ENCODE measurements around the gene AUTS2. TPM values are rescaled to one million over a fixed set of nuclear protein-coding genes. Genes with fewer than 3 reads are reported as not detected.

The AUTS2 gene
- total RNA-seq, 1 donor from 2014 or later = 119 TPM

DNA sequence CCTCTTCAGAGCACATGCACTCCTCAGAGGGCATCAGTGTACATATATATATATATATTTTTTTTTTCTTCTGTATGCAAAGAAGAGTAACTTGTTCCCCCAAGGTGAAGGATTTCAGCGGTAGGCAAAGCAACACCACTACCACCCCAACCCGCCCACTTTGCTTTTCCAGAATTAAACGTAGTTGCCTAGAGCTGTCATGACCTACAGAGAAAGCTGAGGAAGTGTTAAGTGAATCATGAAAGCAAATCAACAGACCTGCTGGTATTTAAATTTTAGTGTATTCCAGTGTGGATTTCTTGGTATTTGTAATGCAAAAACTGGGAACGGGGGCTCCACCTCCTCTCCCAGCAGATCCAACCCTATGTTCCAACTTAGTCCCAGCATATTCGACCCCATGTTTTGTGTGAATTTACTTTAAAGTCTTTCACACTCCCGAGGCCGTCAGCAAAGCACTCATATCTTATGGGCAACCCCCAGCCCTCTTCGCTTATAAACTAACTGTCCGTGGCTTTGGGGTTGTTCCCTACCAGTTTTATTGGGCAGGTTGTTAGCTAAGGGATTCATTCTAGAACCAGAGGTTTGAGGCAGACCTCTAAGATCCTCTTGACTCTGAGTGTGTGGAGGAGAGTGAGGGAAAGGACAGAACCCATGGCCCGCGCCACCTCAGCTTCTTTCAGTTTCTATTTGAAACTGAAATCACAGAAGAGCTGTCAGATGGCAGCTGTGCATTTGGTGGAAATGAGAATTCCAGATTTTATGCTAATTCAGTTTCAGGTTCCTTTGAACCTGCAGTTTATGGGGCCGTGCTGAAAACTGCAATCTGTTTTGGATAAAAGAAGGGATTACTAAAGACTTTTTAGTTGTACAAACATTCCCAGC lies 1083.4 kb downstream of the AUTS2 start:
- DNase-seq (ENCODE audit: low spot score) = no peak

DNA sequence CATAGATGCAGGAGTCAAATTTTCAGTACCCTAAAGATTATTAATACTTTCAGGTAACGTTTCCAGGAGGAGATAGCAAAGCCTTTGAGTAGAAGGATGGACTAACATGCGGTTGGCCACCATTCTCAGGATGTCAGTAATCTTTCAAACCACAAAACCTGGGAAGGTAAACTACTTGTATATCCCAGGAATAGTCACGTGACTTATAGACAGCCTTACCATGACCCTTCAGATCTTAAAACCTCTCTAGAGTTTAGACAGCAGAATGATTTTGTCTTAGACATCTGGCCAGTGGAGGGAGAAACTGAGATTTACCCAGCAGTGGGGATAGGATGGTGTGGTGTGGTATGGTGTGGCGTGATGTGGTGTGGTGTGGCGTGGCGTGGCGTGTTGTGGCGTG lies 1085.9 kb downstream of the AUTS2 start:
- DNase-seq (ENCODE audit: low spot score) = no peak

DNA sequence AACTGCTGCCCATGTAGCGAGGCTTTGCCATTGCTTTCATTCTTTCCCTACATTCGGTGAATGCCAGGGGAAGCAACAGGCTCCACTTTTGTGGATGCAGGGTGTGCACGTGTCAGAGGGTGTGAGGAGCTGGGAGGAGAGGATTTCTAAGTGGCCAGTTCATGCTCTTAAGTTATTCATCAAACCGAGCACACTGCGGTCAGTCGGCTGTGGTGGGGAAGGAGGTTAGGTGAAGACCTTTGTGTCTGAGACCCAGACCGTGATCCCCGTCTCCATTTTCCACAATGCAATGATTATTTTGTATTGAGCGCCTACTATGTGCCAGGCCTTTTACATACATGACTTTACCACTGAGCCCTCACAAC lies 1095.0 kb downstream of the AUTS2 start:
- DNase-seq (ENCODE audit: low spot score) = no peak

DNA sequence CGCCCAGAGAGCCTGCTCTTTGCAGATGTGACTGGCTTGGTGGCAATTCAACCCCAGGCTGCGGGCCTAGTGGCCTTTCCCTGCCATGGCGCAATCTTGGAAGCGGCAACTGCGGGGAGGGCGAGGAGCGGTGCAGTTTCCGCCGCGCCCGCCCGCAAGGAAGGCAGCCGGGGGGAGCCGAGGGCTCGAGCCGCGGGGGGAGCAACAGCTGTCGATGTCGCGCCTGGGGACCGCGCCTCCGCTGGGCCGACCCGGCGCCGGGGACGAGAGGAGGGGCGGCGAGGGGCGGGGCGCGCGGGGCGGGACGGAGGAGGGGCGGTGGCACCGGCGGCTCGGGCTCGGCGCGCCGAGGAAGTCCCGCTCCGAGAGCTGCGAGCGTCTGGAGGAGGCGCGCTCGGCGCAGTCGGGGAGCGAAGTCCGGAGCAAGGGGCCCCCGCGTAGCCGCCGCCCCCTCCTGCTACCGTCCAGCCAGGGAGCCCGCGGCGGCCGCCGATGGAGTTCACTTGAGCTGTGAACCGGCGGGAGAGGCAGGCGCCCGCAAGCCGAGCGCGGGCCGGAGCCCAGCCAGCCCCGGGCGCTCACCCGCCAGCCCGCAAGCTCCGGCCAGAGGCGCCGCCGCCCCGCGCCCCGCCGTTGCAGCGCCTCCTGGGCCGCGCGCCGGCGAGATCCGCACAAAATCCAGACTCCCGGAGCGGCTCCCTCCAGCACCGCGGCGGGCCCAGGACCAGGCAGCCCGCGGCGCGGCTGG lies 1095.6 kb downstream of the AUTS2 start:
- peak; percentile 74 for DNase-seq (ENCODE audit: low spot score)

DNA sequence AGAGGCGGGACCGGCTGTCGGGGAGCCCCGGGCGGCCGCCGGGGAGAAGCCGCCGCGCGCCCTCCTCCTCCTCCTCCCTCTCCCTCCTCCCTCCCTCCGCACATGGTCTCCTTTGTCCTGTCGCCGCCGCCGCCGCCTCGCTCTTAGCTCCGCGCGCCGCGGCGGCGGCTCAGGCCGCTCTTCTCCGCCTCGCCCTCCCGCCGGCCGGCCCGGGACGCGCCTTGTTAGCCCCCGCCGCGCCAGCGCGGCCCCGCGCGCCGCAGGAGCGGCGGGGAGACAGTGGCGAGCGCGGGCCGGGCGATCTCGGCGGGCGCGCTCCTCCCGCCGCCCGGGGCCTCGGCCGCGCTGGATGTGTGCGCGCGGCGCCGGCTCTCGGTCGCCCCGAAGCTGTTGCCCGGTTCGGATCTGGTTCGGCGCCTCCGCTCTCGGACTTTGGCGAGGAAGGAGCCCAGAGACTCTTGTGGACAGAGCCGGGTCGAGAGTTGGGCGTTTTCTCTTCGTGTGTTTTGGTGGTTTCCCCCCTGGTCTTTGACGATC lies 1096.2 kb downstream of the AUTS2 start:
- peak; percentile 58 for DNase-seq (ENCODE audit: low spot score)

DNA sequence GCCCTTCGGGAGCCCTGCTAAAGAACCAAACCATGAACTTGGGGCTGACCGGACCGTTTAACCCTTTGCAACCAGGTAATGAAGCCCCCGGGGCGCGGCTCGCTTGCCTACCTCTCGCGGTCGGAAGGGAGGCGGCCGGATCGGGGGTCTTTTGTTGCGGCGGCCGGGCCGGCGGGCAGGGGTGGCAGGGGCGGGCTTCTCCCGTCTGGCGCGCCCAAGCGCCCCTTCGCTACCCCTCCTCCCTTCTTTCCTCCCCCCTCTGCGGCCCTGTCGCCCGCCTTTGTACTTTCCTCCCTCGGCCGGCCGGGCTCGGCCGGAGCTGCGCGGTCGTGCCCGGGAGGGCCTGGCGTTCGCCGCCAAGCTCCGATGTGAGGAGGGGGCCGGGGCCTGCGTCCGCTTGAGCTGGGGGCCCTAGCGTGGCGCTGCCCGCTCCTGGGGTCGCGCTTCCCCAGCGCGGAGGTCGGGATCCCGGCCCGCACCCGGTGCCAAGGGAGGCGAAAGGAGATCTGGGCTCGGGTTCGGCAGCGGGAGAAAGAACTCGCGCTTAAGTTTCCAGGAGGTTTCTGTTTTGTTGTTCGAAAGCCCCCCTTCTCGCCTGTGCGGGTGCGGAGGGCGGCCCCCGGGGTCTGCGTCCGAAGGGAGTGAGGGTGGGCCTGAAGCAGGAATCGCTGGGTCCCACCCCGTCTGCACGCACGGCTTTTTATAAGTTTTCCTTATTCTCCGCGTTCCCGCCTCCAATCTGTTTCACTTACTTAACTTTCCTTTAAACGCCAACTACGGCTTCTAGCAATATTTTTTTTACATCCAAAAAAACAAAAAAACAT lies 1096.9 kb downstream of the AUTS2 start:
- DNase-seq (ENCODE audit: low spot score) = no peak

DNA sequence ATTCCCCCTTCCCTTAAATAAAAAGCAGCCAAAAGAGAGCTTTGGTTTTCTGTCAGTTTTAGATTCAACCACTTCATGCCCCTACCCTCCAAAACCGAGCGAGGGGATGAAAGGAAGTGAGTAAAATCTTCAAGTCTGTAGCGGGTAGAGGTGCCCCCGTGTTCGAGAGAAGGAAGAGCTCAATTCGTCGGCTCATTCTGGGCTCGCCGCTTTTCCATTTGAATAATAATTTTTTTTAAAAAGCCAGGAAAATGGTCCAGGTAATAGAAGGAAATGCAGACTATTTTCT lies 1097.5 kb downstream of the AUTS2 start:
- no peak for DNase-seq (ENCODE audit: low spot score)

DNA sequence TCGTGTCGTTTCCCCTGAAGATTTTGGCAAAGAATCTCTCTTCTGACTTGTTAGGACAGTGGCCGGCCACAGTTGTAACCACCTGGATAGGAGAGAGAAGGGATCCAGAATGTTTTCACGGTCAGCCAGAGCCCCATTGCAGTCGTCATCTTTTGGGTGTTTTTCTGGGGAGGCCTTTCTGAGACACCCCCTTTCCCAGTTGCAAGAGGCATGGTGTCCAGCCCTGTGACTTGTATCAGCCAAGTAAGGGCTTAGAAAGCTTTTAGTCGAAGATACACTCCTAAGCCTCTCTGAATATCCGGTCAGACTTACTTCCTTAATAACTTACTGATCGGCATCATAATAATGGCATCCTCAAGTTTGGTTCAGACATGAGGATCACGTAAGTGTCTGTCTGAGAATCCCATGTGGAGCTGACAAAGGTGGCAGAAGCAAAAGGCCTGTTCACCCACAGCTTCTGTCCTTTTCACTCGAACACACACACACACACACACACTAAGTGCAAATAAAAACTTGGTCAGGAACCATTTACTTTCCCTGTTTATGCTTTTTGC lies 1098.0 kb downstream of the AUTS2 start:
- DNase-seq (ENCODE audit: low spot score) = no peak

DNA sequence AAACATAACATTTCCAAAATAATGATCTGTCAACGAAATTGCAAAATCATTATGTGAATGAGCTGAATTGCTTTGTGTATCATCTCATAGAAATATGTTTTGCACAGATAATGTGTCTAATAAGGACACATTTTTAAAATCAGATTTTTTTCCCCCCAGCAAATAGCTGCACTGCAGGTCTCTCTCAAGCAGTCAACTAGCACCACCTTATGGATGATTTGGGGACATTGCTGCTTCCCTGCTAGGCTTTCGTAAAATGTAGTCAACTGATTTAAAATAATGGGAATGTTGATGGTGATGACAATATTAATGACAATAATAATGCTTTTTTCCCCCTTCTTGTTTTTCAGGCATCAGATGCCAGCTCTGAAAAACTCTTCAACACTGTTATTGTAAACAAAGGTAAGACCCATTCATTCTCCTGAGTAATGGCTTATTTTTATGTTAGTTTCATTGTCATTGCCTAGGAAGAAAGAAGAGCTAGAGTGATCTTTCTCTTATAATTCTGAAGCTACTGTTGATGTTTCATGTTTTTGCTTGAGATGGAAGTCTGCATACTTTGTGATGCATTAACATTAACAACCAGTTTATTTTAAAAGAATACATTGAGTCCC lies 1100.1 kb downstream of the AUTS2 start:
- no peak for DNase-seq (ENCODE audit: low spot score)

DNA sequence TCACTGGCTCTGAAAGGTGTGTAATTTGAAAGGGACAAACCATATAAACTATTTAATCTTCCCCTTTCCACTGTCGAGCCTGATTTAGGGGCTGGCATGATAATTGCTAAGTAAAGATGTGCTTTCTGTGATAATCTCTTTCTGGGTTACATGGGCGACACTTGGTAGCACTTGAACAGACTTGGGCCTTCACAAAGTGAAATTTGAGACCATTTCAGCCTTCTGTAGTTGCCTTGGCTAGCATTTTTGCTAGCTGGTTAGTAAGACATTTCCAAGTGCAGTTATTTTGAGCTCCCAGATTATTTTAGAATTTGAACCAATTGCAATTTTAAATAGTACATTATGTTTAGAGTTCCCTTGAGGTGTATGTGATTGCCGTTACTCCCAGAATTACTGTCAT lies 1101.0 kb downstream of the AUTS2 start:
- no peak for DNase-seq (ENCODE audit: low spot score)

DNA sequence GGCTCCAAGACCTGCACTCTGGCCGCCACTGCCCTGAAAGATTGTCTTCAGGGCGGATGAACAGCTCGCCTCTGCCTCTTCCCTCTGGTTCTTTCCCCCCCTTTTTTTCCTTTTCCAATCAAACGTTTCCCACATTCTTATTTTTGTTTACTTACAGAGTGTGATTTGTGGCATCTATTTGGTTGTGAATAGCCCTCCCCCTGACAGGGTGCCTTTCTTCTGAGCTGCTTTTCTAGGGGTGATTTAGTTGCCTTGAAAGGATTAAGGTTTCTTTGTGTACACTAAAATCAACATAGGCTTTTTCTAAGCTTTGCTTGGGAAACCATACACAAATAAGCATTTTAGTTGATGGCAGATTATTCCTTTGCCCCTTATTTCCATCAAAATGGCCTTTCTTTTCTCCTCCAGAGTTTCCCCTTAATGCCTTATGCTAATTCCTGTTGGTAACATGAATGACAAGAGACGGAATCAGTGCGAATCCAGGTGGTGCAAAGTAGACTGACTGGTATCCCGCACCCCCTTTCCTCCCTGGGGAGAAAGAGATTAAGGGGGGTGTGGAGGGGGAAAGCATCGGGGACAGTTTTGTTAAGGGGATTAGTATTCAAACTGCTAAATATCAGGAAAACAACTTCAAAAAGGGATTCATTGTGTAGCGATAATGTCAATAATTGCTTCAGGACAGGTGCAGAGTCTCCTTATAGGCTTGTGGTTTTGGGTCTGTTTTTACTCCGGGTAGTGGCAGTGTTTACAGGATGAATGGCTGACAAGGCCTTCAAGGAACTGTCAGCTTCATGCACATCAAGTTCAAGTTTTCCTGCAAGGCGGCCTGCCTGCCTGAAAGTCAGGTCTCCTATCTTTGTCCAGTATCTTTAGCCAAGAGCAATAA lies 1102.0 kb downstream of the AUTS2 start:
- no peak for DNase-seq (ENCODE audit: low spot score)

DNA sequence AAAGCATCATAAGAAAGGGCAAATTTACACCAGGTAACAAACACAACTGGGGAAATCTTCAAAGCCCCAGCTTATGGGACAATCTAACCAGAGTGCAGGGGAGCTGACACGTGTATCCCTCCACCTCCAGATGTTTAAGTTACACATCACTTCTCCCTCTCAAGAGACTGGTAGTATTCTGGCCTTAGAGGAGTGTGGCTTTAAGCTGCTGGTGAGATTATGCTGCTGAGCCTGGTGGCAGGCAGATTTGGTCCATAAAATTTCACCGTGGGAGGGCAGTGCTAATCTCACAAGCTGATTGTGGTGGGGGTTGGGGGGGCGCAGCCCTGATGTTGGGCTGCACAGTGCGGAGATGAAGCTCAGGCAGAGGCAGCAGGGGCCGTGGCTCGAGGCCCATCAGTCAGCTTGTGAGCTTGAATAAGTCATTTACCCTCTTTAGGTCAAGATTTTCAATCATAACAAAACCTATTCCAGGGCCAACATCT lies 1102.7 kb downstream of the AUTS2 start:
- no peak for DNase-seq (ENCODE audit: low spot score)

DNA sequence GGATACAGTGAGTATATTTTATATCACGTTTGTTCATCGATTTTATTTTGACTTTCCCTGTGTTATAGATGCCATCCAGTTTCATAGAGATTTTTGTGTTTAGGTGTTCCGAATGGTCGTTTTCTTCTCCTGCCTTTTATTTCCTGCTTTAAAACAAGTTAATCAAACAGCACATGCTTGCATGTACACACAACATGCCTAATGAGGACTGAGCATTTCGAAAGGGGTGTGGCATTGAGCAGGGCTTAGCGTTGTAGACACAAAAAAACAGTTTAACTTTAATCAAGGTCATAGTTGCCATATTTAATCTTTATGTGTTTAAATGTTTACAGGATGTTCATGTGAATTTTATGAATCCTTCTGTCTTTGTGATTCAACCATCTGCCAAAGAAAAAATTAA lies 1103.2 kb downstream of the AUTS2 start:
- no peak for DNase-seq (ENCODE audit: low spot score)

DNA sequence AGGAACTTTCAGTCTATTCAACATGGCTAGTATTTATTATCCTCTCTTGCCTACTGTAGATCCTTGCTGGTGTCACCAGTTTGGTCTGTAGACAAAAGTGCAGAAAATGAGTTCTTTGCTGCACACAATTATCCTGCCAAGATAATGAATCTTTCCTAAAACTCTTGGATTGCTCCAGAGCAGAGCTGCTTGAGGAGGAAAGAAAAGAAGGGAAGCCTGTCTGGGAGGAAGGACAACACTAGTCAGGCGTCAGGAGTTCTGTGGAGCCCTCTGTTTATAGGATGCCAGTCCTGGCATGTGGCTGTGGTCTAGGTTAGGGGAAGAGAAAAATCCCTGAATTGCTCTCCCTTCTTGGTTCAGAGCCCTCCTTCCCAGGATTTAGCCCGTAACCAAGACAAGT lies 1103.7 kb downstream of the AUTS2 start:
- DNase-seq (ENCODE audit: low spot score) = no peak

DNA sequence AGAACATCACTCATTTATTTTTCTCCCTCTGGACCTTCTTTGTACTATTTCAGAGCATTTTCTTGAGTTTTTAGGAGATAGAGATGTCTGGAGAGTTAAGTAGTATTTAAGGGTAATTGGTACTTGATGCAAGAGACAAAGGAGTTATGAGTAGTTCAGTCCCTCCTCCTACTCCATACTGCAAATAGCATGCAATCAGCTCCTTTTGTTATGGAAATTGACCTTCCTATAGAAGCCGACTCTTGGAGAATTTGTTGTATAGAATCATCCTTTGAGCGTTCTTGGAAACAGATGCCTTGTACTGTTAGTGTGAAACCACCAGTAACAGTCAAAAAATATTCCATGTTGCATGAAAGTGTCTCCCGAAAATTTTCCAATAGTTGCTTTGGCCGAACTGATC lies 1105.5 kb downstream of the AUTS2 start:
- DNase-seq (ENCODE audit: low spot score) = no peak

DNA sequence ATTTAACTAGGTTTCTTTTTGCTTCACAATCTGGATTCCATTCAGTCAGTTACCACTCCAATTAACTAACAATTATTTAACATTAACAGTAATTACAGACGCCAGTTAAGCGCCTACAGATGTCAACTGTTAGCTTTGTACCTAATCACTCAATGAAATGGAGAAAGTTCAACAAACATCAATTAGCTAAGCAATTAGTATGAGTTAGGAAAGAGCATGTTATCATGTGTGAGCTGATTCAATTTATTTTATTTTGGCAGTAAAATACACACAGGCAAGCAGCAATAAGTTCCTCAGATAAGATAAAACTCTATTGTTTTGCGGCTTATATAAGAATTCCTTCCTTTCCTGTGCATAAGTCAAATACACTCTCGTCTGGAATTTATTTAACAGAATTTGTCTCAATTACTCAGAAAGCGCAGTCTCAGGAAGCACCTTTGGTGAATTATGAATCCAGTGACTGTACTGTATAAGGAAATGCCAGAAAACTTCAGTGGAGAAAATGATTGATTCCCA lies 1106.6 kb downstream of the AUTS2 start:
- DNase-seq (ENCODE audit: low spot score) = no peak

DNA sequence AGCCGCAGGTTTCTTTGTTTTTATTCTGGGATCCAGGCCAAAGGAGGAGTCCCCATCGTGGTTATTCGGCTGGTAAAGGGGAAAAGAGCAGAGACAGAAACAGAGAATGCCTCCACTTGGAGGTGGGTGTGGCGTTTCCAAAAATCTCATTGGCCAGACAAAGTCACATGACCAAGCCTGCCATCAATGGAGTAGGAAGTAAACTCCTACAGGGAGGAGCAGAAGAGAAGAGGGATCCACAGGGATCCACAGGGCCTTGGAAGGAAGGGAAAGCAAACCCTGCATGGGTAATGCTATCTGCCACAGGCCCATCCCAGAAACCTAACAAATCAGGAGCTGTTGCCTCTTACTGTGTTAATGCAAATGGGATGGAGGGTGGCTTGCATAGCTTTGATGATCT lies 1107.9 kb downstream of the AUTS2 start:
- no peak for DNase-seq (ENCODE audit: low spot score)

DNA sequence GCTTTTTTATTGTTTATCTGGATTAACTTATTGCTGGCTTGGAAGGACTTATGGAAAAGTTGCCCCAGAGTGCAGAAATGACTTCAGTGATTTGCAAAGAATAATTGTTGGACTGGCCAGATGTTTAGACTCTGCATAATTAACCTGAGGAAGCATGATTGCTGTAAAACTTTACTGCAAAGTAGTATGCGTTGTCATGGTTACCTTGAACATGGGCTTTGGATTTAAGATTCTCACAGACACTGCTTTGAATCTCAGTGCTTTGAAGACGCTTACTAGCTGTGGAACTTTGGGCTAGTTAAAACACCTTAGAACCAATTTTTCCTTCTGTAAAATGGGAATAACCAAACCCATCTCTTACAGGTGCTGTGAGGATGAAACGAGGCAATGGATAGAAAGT lies 1108.4 kb downstream of the AUTS2 start:
- no peak for DNase-seq (ENCODE audit: low spot score)

DNA sequence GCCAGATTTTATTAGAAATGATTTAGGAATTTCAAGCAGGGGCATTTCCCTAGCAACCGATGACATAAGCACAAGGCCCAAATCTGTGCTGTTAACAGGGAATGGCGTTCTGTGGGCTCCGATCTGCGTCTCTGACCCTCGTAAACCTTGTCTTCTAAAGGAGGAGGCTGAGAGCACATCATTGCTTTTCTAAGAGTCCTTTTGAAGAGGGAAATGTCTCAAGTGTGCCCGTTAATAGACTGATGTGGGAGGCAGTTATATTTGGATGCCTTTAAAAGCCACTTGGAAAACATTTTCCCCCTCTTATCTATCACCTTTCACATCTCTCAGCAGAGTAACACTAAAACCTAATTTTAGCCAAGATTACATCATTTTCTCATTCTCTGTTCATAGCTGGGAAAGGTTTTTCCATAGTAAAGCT lies 1109.6 kb downstream of the AUTS2 start:
- DNase-seq (ENCODE audit: low spot score) = no peak

DNA sequence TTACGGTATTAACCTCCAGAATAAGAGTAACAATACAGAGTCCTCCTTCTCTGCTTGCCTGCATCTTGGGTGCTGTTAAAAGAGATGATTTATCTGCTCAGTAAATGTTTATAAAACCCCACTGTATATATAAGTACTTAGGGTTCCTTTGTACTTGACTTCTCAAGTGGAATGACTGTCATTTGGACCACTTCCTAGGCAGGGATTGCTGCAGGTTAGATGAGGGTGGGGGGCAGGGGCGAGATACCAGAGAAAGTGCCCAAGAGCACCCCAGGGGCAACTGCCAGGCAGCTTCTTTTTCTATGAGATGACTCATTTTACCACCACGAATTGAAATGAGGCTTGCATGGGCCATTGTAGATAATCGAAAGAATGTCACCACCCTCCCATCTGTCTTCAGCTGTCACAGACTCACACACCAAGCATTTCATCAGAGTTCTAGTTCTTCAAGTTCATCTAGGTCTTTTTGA lies 1111.8 kb downstream of the AUTS2 start:
- DNase-seq (ENCODE audit: low spot score) = no peak
